Measurements from ENCODE around the gene UBE2M. TPM values are rescaled to one million over a fixed set of nuclear protein-coding genes. Genes with fewer than 3 reads are reported as not detected.

The UBE2M gene
- polyA plus RNA-seq, 1 experiment: 82.5 TPM

DNA sequence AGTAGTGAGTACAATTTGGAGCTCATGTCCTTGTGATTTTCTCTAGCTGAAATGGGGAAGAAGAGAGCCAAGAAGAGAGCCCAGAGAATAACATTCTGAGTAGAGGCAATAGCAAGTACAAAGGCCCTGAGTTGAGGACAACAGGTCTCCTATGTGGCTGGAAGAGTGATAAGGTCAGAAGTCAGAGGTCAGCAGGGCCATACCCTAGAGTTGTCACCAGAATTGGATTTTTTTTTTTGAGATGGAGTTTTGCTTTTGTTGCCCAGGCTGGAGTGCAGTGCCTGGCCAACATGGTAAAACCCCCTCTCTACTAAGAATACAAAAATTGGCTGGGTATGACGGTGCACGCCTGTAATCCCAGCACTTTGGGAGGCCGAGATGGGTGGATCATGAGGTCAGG lies 22.6 kb downstream of the UBE2M start:
- CTCF ChIA-PET: interaction anchor here (2.8 kb wide), 1 partner anchor 16 kb away, joined by 13 read pairs; the partner anchor contains the start of gene ZBTB45
- POLR2A ChIA-PET: no interaction called here
- TF ChIP-seq, protein P1, sequence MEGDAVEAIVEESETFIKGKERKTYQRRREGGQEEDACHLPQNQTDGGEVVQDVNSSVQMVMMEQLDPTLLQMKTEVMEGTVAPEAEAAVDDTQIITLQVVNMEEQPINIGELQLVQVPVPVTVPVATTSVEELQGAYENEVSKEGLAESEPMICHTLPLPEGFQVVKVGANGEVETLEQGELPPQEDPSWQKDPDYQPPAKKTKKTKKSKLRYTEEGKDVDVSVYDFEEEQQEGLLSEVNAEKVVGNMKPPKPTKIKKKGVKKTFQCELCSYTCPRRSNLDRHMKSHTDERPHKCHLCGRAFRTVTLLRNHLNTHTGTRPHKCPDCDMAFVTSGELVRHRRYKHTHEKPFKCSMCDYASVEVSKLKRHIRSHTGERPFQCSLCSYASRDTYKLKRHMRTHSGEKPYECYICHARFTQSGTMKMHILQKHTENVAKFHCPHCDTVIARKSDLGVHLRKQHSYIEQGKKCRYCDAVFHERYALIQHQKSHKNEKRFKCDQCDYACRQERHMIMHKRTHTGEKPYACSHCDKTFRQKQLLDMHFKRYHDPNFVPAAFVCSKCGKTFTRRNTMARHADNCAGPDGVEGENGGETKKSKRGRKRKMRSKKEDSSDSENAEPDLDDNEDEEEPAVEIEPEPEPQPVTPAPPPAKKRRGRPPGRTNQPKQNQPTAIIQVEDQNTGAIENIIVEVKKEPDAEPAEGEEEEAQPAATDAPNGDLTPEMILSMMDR (IDR thresholded peaks at IDR 0.05; ENCODE audit: low read depth, low read length): no peak

DNA sequence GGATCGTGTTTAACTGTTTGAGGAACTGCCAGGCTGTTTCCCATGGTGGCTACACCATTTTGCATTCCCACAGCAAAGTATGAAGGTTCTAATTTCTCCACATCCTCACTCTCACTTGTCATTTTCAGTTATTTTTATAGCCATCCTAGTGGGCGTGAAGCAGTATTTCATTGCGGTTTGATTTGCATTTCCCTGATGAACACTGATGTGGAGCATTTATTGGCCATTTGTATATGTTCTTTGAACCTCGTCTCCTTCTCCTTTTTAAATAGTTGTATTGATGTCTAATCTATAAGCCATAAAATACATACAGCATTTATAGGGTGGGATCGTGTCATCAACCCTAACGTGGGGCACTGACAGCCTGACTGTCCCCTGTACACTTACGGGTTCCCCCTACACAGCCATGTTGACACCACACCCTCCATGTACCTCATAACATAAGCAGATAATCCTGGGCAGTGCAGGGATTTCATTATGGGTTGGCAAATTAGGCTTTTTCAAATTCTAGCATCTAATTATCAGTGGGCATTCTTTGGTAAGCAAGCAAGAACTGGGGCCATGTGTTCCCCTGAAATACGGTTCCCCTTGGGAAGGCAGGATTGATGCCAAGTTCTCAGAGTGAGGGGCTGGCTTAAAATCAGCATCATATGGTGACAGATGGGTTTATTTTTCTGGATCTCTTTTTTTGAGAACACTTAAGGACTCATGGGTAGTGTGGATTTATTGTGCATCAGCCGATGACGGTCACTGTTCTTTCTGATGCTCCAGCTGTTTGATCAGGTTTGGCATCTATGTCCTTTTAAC lies 27.2 kb downstream of the UBE2M start:
- ChIA-PET POLR2A (no interaction called here), CTCF (interaction anchor here (1.0 to 1.7 kb wide), 2 partner anchors 12 to 17 kb away, joined by 3 to 7 read pairs; partner anchors contain the start of gene ZBTB45)
- peaks cover 20% of the 10 kb centered on the region for H3K27me3 ChIP-seq (ENCODE audit: control insufficient read depth, insufficient read depth, low read length)
- no peak for DNase-seq (ENCODE audit: low read depth, low spot score)
- no peak overlapping the region for H3K4me3 ChIP-seq (ENCODE audit: low read depth, low read length)
- H3K9me3 ChIP-seq (ENCODE audit: control insufficient read depth, insufficient read depth, low read length): no peaks in the 10 kb centered on the region
- TF ChIP-seq, protein P1 (IDR thresholded peaks at IDR 0.05; ENCODE audit: low read depth, low read length): no peak
- no peak overlapping the region for H3K27ac ChIP-seq (ENCODE audit: low read depth, low read length)

More for the DNA sequence above, 22.6 kb downstream of the UBE2M start:
- H3K4me3 ChIP-seq (ENCODE audit: low read depth, low read length): no peak overlapping the region
- H3K27ac ChIP-seq (ENCODE audit: low read depth, low read length): no peak overlapping the region
- H3K9me3 ChIP-seq (ENCODE audit: control insufficient read depth, insufficient read depth, low read length): no peaks in the 10 kb centered on the region; the same call in 1 of the 2 replicates
- no peak for DNase-seq (ENCODE audit: low read depth, low spot score)
- peaks cover 41% of the 10 kb centered on the region for H3K27me3 ChIP-seq (ENCODE audit: control insufficient read depth, insufficient read depth, low read length)

DNA sequence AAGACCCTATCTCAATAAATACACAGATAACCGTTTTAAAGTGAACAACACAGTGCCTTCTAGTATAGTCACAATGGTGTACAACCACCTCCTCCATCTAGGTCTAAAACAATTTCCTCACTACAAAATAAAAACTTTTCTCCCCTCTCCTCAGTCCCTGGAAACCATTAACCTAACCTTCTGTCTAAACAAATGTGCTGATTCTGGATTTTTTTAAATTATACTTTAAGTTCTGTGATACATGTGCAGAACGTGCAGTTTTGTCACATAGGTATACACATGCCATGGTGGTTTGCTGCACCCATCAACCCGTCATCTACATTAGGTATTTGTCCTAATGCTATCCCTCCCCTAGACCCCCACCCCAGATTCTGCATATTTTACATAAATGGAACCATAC lies 29.0 kb downstream of the UBE2M start:
- CTCF ChIA-PET: no interaction called here

DNA sequence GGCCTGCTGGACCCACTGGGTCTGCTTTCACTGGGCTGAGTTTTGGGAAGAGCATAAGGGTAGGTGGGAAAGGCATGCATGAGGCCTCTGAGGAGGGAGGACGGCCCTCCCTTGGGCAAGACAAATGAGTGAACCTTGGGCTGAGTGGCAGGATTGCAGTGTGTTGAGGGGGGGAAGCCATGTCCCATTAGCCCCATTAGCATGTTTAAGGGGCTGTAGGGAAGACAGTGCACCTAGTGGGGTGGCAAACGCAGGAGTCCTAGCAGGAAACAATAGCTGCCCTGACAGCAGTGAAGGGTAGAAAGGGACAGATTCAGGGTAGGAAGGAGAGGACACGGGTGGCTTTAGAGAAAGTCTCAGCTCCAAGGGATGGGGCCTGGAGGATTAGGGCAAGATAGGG lies 35.7 kb downstream of the UBE2M start:
- TF ChIP-seq, protein P1 (IDR thresholded peaks at IDR 0.05; ENCODE audit: low read depth, low read length): no peak
- ChIA-PET CTCF (no interaction called here), POLR2A (no interaction called here)
- Histone ChIP-seq H3K27ac (ENCODE audit: low read depth, low read length) (no peak overlapping the region), H3K27me3 (ENCODE audit: control insufficient read depth, insufficient read depth, low read length) (no peaks in the 10 kb centered on the region), H3K4me3 (ENCODE audit: low read depth, low read length) (no peak overlapping the region), H3K9me3 (ENCODE audit: control insufficient read depth, insufficient read depth, low read length) (no peaks in the 10 kb centered on the region; the same call in 1 of the 2 replicates)
- no peak for DNase-seq (ENCODE audit: low read depth, low spot score)

More for the DNA sequence above, 29.0 kb downstream of the UBE2M start:
- Histone ChIP-seq H3K27ac (ENCODE audit: low read depth, low read length) (no peak overlapping the region), H3K27me3 (ENCODE audit: control insufficient read depth, insufficient read depth, low read length) (peaks cover 20% of the 10 kb centered on the region), H3K4me3 (ENCODE audit: low read depth, low read length) (no peak overlapping the region), H3K9me3 (ENCODE audit: control insufficient read depth, insufficient read depth, low read length) (no peaks in the 10 kb centered on the region)
- DNase-seq (ENCODE audit: low read depth, low spot score): no peak
- TF ChIP-seq, protein P1 (IDR thresholded peaks at IDR 0.05; ENCODE audit: low read depth, low read length): no peak
- POLR2A ChIA-PET: no interaction called here

DNA sequence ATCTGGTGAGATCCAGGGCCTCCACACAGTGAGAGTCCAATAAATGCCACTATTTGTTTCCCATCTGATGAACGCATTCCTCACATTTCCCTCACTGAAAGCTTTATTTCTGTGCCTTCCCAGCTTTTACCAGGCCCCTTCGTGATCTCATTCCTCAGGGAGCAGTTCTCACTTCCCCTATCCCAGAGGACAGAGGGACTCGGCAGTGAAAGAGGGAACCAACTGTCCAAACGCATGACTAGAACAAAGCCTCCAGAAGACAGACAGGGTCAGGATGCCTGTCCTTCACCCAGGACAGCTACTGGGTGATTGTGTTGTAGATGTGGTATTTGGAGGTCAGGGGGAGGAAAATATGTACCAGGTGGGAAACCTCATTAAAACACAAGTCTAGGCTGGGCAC lies 36.8 kb downstream of the UBE2M start:
- Histone ChIP-seq H3K4me3 (ENCODE audit: low read depth, low read length) (no peak overlapping the region), H3K9me3 (ENCODE audit: control insufficient read depth, insufficient read depth, low read length) (no peaks in the 10 kb centered on the region; the same call in 1 of the 2 replicates), H3K27me3 (ENCODE audit: control insufficient read depth, insufficient read depth, low read length) (no peaks in the 10 kb centered on the region), H3K27ac (ENCODE audit: low read depth, low read length) (no peak overlapping the region)
- POLR2A ChIA-PET: interaction anchor here (0.6 kb wide), 1 partner anchor 28 kb away, joined by 4 read pairs; no protein-coding TSS in a partner anchor
- TF ChIP-seq, protein P1 (IDR thresholded peaks at IDR 0.05; ENCODE audit: low read depth, low read length): no peak
- CTCF ChIA-PET: interaction anchor here (2.8 to 4.1 kb wide), 2 partner anchors 13 to 59 kb away, joined by 13 to 22 read pairs; no protein-coding TSS in a partner anchor
- no peak for DNase-seq (ENCODE audit: low read depth, low spot score)
